WI38 (cell line): ENCODE results near the gene ZBED1.

Experiments
- H3K4me3 ChIP-seq: 2 replicates; pipeline ENCODE4 v1.5.1; 2011; ENCODE audit warnings: low read depth, mild to moderate bottlenecking, control low read depth, low read length
- CTCF ChIP-seq: IDR thresholded peaks from 2 replicates; pipeline ENCODE4 v1.5.1; 2012; ENCODE audit warnings: low read depth, mild to moderate bottlenecking, control low read depth, low read length

Gene ZBED1

GRCh38 chrX:2449135-2449886 is 51.5 kb downstream of the ZBED1 start:
- no peak for TF ChIP-seq CTCF
- H3K4me3 ChIP-seq = no peak overlapping the region

- TF ChIP-seq CTCF = no peak
- H3K4me3 ChIP-seq = no peak overlapping the region
These were observed 53.3 kb downstream of the ZBED1 start for GRCh38 chrX:2447484-2447883.

- no peak for TF ChIP-seq CTCF
- no peak overlapping the region for H3K4me3 ChIP-seq
These were observed 54.0 kb downstream of the ZBED1 start for GRCh38 chrX:2446815-2447214.

- H3K4me3 ChIP-seq = no peak overlapping the region
- TF ChIP-seq CTCF = no peak
These were observed 54.8 kb downstream of the ZBED1 start for GRCh38 chrX:2445662-2446623.

- H3K4me3 ChIP-seq = no peak overlapping the region
- no peak for TF ChIP-seq CTCF
These were observed 58.1 kb downstream of the ZBED1 start for GRCh38 chrX:2442694-2443093.

- H3K4me3 ChIP-seq = no peak overlapping the region
- TF ChIP-seq CTCF = no peak
These were observed 59.3 kb downstream of the ZBED1 start for GRCh38 chrX:2441466-2441865.

- no peak for TF ChIP-seq CTCF
- H3K4me3 ChIP-seq = no peak overlapping the region
These were observed 61.2 kb downstream of the ZBED1 start for GRCh38 chrX:2439613-2440012.
